Ramos (cell line): ENCODE measurements around the gene CSAG1.
"Not testable (repeated sequence)": the region's sequence is repeated elsewhere in the genome, so short reads cannot be mapped to it uniquely, and the experiment has no call there.

Experiments
- in situ Hi-C: fragments of 300-500 bp; cut with MboI; formaldehyde crosslinking; loops from one replicate; pipeline ENCODE4 v1.14.3; 2022; ENCODE audit warnings: low sequenced_read_pairs; ENCODE audit not compliant: unreplicated experiment

Gene CSAG1, protein sequence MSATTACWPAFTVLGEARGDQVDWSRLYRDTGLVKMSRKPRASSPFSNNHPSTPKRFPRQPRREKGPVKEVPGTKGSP

DNA sequence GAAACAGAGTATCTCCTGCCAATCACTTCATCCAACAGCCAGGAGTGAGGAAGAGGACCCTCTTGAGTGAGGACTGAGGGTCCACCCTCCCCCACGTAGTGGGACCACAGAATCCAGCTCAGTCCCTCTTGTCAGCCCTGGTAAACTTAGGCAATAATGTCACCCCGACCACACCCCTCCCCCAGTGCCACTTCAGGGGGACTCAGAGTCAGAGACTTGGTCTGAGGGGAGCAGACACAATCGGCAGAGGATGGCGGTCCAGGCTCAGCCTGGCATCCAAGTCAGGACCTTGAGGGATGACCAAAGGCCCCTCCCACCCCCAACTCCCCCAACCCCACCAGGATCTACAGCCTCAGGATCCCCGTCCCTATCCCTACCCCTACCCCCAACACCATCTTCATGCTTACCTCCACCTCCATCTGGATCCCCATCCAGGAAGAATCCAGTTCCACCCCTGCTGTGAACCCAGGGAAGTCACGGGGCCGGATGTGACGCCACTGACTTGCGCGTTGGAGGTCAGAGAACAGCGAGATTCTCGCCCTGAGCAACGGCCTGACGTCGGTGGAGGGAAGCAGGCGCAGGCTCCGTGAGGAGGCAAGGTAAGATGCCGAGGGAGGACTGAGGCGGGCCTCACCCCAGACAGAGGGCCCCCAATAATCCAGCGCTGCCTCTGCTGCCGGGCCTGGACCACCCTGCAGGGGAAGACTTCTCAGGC lies at the start of gene CSAG1, which contains the start of gene MAGEA12:
CSAG1 (minus strand) TSS at position 461 of the 715 bp plus-strand sequence. CDS start 1,261 bp downstream, outside the sequence.
MAGEA12 (plus strand) TSS at position 497 of the 715 bp plus-strand sequence. CDS start 2,405 bp downstream, outside the sequence.
- in situ Hi-C loops, result no loop called here

DNA sequence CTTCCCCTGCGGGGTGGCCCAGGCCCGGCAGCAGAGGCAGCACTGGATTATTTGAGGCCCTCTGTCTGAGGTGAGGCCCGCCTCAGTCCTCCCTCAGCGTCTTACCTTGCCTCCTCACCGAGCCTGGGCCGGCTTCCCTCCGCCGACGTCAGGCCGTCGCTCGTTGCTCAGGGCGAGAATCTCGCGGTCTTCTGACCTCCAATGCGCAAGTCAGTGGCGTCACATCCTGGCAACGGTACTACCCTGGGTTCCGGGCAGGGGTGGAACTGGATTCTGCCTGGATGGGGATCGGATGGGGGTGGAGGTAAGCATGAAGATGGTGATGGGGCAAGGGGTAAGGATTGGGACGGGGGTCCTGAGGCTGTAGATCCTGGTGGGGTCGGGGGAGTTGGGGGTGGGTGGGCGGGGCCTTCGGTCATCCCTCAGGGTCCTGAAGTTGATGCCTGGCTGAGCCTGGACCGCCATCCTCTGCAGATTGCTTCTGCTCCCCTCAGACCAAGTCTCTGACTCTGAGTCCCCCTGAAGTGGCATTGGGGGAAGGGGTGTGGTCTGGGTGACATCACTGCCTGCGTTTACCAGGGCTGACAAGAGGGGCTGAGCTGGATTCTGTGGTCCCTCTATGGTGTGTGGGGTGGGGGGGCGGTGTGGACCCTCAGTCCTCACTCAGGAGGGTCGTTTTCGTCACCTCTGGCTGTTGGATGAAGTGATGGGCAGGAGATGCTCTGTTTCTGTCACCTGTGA lies 36.2 kb upstream of the CSAG1 start, which contains the start of gene MAGEA6:
MAGEA6 (minus strand) TSS at position 141 of the 741 bp plus-strand sequence. CDS start 2,039 bp downstream, outside the sequence.
- in situ Hi-C loops, result not testable (repeated sequence)

DNA sequence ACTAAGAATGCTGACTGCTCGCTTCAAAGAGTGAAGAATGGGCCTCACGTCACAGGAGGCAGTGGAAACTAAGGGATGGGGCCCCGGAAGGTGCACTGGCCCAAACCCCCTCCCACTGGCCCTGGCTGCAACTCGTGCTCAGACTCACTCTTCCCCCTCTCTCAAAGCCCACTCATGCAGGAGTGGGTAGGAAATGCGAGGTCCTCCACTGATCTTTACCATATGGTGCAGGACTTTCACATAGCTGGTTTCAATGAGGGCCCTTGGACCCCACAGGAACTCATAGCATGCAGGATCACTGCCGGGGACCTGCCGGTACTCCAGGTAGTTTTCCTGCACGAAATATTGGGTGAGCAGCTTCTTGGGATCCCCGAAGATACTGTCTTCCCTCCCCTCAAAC lies 33.0 kb upstream of the CSAG1 start:
- in situ Hi-C loops, result not testable (repeated sequence)

DNA sequence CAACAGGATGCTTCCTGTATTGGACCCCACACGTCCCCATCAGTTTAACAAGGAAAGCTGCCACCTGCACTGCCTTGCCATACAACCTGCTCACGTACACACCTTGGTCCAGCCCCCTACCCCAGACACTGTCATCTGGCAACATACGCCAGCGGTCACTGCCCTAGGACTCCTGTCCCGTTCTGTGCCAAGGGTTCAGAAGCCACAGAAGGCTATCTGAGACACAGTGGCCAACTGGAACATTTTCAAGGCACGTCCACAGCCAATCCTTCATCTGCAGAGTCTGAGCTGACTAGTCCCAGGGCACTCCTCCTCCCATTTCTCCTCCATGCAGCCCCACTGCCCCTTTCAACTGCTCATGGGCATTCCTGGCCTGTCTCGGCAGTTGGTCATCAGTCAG lies 28.1 kb upstream of the CSAG1 start:
- in situ Hi-C loops, result not testable (repeated sequence)

DNA sequence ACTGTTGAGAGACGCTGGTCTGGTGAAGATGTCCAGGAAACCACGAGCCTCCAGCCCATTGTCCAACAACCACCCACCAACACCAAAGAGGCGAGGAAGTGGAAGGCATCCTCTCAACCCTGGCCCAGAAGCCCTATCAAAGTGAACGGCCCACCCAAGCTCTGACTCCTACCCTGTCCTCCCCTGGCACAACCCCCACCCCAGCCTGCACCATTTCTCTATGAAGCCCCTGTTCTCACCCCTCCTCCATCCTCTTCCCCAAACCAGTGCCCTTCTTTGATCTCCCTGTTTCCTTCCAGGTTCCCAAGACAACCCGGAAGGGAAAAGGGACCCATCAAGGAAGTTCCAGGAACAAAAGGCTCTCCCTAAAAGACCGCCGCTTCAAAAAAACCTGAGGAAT lies 26.0 kb upstream of the CSAG1 start:
- in situ Hi-C loops, result not testable (repeated sequence)

DNA sequence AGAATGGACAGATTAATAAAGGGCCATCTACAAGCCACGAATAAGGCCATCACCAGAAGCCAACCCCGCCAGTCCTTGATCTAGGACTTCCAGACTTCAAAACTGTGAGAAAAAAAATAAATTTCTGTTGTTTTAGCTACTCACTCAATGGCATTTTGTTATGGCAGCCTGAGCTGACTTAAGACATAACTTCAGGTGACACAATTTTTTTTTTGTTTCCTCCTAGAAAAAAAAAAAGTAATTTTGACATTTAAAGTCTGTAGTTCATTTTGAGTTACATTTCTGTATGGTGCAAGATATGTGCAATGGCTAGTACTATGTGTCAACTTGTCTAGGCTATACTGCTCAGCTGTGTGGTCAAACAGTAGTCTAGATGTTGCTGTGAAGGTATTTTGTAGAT lies 25.4 kb upstream of the CSAG1 start, which contains the start of gene CSAG3:
CSAG3 (plus strand) TSS at position 301 of the 400 bp plus-strand sequence.
- in situ Hi-C loops, result not testable (repeated sequence)

DNA sequence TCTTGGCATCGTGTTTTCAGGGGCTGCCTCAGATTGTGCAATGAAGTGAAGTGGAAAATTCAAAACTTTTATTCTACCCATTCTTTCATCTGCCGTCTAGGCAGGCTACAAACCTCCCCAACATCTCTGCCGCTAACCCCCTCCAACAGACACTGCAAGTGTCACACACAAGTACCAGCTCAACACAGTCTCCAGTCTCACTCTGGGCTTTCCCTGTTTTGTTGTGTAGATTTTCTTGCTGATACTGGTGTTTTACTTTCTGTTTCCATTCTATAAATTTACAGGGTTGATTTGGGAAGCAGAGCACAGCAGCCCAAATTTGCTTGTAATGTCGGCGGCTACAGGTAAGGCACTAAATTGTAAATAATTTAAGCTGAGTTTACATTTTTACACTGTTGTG lies 21.4 kb upstream of the CSAG1 start:
- in situ Hi-C loops, result not testable (repeated sequence)

DNA sequence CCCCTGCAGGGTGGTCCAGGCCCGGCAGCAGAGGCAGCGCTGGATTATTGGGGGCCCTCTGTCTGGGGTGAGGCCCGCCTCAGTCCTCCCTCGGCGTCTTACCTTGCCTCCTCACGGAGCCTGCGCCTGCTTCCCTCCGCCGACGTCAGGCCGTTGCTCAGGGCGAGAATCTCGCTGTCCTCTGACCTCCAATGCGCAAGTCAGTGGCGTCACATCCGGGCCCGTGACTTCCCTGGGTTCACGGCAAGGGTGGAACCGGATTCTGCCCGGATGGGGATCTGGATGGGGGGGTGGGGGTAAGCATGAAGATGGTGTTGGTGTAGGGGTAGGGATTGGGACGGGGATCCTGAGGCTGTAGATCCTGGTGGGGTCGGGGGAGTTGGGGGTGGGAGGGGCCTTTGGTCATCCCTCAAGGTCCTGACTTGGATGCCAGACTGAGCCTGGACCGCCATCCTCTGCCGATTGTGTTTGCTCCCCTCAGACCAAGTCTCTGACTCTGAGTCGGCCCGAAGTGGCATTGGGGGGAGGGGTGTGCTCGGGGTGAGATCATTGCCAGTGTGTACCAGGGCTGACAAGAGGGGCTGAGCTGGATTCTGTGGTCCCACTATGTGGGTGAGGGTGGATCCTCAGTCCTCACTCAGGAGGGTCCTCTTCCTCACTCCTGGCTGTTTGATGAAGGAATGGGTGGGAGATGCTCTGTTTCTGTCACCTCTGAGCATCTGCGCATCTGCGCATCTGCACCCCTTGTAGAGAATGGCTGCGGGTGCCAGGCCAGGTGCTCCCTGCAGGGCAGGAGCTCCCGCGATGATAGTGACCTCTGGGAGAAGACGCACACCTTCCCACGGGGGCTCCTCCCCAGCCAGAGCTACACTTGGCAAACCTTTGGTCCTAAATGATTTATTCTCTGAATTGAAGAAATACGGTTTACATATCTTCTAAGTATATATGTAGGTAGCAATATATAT lies 20.4 kb upstream of the CSAG1 start, which contains the start of gene MAGEA2:
MAGEA2 (minus strand) TSS at position 157 of the 965 bp plus-strand sequence. CDS start 2,479 bp downstream, outside the sequence.
- in situ Hi-C loops, result not testable (repeated sequence)

DNA sequence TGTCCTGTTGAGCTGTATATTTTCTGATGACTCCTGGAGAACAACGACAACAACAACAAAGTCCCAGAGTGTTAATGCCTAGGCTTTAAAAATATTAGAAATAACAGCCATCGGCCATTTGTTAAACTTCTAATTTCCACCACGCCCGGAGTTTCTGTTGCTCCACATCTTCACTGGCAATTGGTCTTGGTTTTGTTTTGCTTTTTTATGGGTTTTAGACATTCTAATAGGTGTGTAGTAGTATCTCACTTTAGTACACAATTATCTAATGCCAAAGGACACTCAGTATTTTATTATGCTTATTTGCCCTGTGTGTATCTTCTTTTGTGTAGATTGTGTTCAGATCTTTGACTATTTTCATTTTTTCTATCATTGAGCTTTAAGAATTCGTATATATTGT lies 5.0 kb upstream of the CSAG1 start:
- in situ Hi-C loops, result no loop called here

DNA sequence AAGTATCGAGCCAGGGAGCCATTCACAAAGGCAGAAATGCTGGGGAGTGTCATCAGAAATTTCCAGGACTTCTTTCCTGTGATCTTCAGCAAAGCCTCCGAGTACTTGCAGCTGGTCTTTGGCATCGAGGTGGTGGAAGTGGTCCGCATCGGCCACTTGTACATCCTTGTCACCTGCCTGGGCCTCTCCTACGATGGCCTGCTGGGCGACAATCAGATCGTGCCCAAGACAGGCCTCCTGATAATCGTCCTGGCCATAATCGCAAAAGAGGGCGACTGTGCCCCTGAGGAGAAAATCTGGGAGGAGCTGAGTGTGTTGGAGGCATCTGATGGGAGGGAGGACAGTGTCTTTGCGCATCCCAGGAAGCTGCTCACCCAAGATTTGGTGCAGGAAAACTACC lies 3.0 kb upstream of the CSAG1 start:
- in situ Hi-C loops, result not testable (repeated sequence)

DNA sequence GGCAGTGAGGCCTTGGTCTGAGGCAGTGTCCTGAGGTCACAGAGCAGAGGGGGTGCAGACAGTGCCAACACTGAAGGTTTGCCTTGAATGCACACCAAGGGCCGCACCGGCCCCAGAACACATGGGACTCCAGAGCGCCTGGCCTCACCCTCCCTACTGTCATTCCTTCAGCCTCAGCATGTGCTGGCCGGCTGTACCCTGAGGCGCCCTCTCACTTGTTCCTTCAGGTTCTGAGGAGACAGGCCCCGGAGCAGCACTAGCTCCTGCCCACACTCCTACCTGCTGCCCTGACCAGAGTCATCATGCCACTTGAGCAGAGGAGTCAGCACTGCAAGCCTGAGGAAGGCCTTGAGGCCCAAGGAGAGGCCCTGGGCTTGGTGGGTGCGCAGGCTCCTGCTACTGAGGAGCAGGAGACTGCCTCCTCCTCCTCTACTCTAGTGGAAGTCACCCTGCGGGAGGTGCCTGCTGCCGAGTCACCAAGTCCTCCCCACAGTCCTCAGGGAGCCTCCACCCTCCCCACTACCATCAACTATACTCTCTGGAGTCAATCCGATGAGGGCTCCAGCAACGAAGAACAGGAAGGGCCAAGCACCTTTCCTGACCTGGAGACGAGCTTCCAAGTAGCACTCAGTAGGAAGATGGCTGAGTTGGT lies 2.5 kb upstream of the CSAG1 start:
- in situ Hi-C loops, result no loop called here

DNA sequence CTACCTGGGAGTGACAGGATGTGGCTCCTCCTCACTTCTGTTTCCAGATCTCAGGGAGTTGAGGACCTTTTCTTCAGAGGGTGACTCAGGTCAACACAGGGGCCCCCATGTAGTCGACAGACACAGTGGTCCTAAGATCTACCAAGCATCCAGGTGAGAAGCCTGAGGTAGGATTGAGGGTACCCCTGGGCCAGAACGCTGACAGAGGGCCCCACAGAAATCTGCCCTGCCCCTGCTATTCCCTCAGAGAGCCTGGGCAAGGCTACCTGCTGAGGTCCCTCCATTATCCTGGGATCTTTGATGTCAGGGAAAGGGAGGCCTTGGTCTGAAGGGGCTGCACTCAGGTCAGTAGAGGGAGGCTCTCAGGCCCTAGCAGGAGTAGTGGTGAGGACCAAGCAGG lies 1.6 kb upstream of the CSAG1 start:
- in situ Hi-C loops, result no loop called here

DNA sequence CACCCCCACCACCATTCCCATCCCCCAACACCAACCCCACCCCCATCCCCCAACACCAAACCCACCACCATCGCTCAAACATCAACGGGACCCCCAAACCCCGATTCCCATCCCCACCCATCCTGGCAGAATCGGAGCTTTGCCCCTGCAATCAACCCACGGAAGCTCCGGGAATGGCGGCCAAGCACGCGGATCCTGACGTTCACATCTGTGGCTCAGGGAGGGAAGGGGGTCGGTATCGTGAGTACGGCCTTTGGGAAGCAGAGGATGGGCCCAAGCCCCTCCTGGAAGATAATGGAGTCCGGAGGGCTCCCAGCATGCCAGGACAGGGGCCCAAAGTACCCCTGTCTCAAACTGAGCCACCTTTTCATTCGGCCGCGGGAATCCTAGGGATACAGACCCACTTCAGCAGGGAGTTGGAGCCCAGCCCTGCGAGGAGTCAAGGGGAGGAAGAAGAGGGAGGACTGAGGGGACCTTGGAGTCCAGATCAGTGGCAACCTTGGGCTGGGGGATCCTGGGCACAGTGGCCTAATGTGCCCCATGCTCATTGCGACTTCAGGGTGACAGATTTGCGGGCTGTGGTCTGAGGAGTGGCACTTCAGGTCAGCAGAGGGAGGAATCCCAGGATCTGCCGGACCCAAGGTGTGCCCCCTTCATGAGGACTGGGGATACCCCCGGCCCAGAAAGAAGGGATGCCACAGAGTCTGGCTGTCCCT lies 780 bp upstream of the CSAG1 start:
- in situ Hi-C loops, result not testable (repeated sequence)

DNA sequence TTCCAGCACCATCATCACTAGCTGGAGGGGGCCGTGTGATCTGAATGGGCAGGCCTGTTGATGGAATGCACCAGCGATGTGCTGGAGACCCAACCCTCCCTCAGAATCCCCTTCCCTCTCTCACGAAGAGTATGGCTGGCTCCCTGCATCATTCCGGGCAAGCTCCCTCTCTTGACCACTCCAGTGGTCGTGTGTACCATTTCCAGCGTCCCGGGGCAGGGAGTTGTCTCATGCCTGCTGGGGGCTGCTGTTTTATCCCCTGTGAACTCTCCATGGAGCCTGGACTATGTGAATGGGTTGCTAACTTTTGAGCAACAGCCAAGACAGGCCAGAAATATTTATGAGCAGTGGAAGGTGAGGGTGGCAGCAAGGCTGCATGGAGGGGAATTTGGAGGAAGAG lies 8.1 kb downstream of the CSAG1 start:
- in situ Hi-C loops, result no loop called here

DNA sequence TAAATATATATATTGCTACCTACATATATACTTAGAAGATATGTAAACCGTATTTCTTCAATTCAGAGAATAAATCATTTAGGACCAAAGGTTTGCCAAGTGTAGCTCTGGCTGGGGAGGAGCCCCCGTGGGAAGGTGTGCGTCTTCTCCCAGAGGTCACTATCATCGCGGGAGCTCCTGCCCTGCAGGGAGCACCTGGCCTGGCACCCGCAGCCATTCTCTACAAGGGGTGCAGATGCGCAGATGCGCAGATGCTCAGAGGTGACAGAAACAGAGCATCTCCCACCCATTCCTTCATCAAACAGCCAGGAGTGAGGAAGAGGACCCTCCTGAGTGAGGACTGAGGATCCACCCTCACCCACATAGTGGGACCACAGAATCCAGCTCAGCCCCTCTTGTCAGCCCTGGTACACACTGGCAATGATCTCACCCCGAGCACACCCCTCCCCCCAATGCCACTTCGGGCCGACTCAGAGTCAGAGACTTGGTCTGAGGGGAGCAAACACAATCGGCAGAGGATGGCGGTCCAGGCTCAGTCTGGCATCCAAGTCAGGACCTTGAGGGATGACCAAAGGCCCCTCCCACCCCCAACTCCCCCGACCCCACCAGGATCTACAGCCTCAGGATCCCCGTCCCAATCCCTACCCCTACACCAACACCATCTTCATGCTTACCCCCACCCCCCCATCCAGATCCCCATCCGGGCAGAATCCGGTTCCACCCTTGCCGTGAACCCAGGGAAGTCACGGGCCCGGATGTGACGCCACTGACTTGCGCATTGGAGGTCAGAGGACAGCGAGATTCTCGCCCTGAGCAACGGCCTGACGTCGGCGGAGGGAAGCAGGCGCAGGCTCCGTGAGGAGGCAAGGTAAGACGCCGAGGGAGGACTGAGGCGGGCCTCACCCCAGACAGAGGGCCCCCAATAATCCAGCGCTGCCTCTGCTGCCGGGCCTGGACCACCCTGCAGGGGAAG lies 19.4 kb downstream of the CSAG1 start, which contains the start of gene MAGEA2B:
MAGEA2B (plus strand) TSS at position 814 of the 973 bp plus-strand sequence. CDS start 2,479 bp downstream, outside the sequence.
- in situ Hi-C loops, result not testable (repeated sequence)

DNA sequence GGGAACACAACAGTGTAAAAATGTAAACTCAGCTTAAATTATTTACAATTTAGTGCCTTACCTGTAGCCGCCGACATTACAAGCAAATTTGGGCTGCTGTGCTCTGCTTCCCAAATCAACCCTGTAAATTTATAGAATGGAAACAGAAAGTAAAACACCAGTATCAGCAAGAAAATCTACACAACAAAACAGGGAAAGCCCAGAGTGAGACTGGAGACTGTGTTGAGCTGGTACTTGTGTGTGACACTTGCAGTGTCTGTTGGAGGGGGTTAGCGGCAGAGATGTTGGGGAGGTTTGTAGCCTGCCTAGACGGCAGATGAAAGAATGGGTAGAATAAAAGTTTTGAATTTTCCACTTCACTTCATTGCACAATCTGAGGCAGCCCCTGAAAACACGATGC lies 20.3 kb downstream of the CSAG1 start:
- in situ Hi-C loops, result not testable (repeated sequence)

DNA sequence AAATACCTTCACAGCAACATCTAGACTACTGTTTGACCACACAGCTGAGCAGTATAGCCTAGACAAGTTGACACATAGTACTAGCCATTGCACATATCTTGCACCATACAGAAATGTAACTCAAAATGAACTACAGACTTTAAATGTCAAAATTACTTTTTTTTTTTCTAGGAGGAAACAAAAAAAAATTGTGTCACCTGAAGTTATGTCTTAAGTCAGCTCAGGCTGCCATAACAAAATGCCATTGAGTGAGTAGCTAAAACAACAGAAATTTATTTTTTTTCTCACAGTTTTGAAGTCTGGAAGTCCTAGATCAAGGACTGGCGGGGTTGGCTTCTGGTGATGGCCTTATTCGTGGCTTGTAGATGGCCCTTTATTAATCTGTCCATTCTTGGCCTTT lies 24.3 kb downstream of the CSAG1 start, which contains the start of gene CSAG2:
CSAG2 (minus strand) TSS at position 101 of the 400 bp plus-strand sequence. CDS start 161 bp downstream, outside the sequence.
- in situ Hi-C loops, result not testable (repeated sequence)
